Liver (tissue), 9 donors: Measurements from ENCODE around the gene LMF2. TPM values are rescaled to one million over a fixed set of nuclear protein-coding genes. Genes with fewer than 3 reads are reported as not detected.

Experiments used
- DNase-seq: peaks from one replicate; pipeline ENCODE4 v3.0.0-alpha.2; 2017; ENCODE audit warnings: low spot score
- H3K27ac ChIP-seq, 2 donors: one replicate each; pipeline ENCODE4 v1.7.0; 2013; ENCODE audit warnings: inconsistent platforms in 2 of 2, low read length in 2 of 2, control low read depth in 1 of 2, low read depth in 1 of 2, mild to moderate bottlenecking in 1 of 2
- H3K27me3 ChIP-seq, 4 donors: one replicate each; pipeline versions ENCODE4 v1.6.1 to v1.7.0; 2013; ENCODE audit warnings: low read length in 3 of 4, inconsistent platforms in 1 of 4, mild to moderate bottlenecking in 1 of 4, moderate library complexity in 1 of 4; ENCODE audit not compliant: control insufficient read depth in 4 of 4, insufficient read depth in 4 of 4
- H3K36me3 ChIP-seq, 4 donors: one replicate each; pipeline versions ENCODE4 v1.6.1 to v1.7.0; 2013; ENCODE audit warnings: low read length in 3 of 4, mild to moderate bottlenecking in 3 of 4, low read depth in 1 of 4, moderate library complexity in 1 of 4; ENCODE audit not compliant: control insufficient read depth in 4 of 4, insufficient read depth in 3 of 4
- H3K4me1 ChIP-seq, 4 donors: one replicate each; pipeline versions ENCODE4 v1.6.1 to v1.7.0; 2013; ENCODE audit warnings: low read length in 3 of 4, mild to moderate bottlenecking in 3 of 4, moderate library complexity in 1 of 4; ENCODE audit not compliant: control insufficient read depth in 4 of 4, insufficient read depth in 4 of 4
- H3K4me3 ChIP-seq, 3 donors: one replicate each; pipeline versions ENCODE4 v1.6.1 to v1.7.0; 2013; ENCODE audit warnings: low read length in 3 of 3, control low read depth in 1 of 3, low read depth in 1 of 3, mild to moderate bottlenecking in 1 of 3
- H3K9ac ChIP-seq, 2 donors: one replicate each; pipeline ENCODE4 v1.7.0; 2013; ENCODE audit warnings: low read length in 2 of 2, mild to moderate bottlenecking in 2 of 2, moderate library complexity in 2 of 2, control low read depth in 1 of 2, low read depth in 1 of 2
- H3K9me3 ChIP-seq, 4 donors: one replicate each; pipeline versions ENCODE4 v1.6.1 to v1.7.0; 2013; ENCODE audit warnings: low read length in 3 of 4; ENCODE audit not compliant: control insufficient read depth in 4 of 4
- EGR1 ChIP-seq, 2 donors: IDR thresholded peaks; 2 replicates each; pipeline ENCODE4 v1.6.1; 2016 to 2018; ENCODE audit warnings: antibody characterized with exemption in 2 of 2, low read depth in 2 of 2
- FOXA1 ChIP-seq: IDR thresholded peaks from 2 replicates; pipeline ENCODE4 v1.6.1; 2016; ENCODE audit warnings: antibody characterized with exemption
- FOXA2 ChIP-seq: IDR thresholded peaks from 2 replicates; pipeline ENCODE4 v1.6.1; 2016; ENCODE audit warnings: antibody characterized with exemption
- GABPA ChIP-seq, 2 donors: IDR thresholded peaks in 1 of 2; conservative IDR thresholded peaks in 1 of 2; 2 replicates each; pipeline ENCODE4 v1.6.1; 2016; ENCODE audit warnings: antibody characterized with exemption in 2 of 2, mild to moderate bottlenecking in 1 of 2, moderate library complexity in 1 of 2
- HNF4A ChIP-seq, 2 donors: conservative IDR thresholded peaks; 2 replicates each; pipeline ENCODE4 v1.6.1; 2016; ENCODE audit warnings: antibody characterized with exemption in 2 of 2, mild to moderate bottlenecking in 2 of 2
- HNF4G ChIP-seq: IDR thresholded peaks from 2 replicates; pipeline ENCODE4 v1.6.1; 2016; ENCODE audit warnings: antibody characterized with exemption
- JUND ChIP-seq, 2 donors: IDR thresholded peaks; 2 replicates each; pipeline ENCODE4 v1.6.1; 2016; ENCODE audit warnings: antibody characterized with exemption in 2 of 2
- NR2F2 ChIP-seq: IDR thresholded peaks from 2 replicates; pipeline ENCODE4 v1.6.1; 2016; ENCODE audit warnings: antibody characterized with exemption
- RAD21 ChIP-seq, 2 donors: IDR thresholded peaks; 2 replicates each; pipeline ENCODE4 v1.6.1; 2016; ENCODE audit warnings: antibody characterized with exemption in 2 of 2, mild to moderate bottlenecking in 2 of 2
- RXRA ChIP-seq, 2 donors: IDR thresholded peaks; 2 replicates each; pipeline ENCODE4 v1.6.1; 2017 to 2018; ENCODE audit warnings: antibody characterized with exemption in 2 of 2, mild to moderate bottlenecking in 1 of 2
- SP1 ChIP-seq: IDR thresholded peaks from 2 replicates; pipeline ENCODE4 v1.6.1; 2018; ENCODE audit warnings: antibody characterized with exemption, mild to moderate bottlenecking
- TAF1 ChIP-seq: conservative IDR thresholded peaks from 2 replicates; pipeline ENCODE4 v1.6.1; 2016; ENCODE audit warnings: antibody characterized with exemption, mild to moderate bottlenecking
- YY1 ChIP-seq: IDR thresholded peaks from 2 replicates; pipeline ENCODE4 v1.6.1; 2016; ENCODE audit warnings: antibody characterized with exemption, mild to moderate bottlenecking
- WGBS: extraction: QIAGEN DNeasy Blood & Tissue Kit; methylation state at CpG from one replicate; pipeline ENCODE4 v1.1.7; 2013; 5-methylcytosine and 5-hydroxymethylcytosine counted together
- polyA plus RNA-seq, 2 donors: library from polyadenylated mRNA; stranded (reverse) in 1 of 2; unstranded in 1 of 2; fragments of 200-250 nt in 1 of 2; fragments of >200 nt in 1 of 2; fragmentation: Nextera tagmentation in 1 of 2; extraction: Ambion mirVana in 1 of 2; gene quantifications; one replicate each; pipeline versions ENCODE4 v1.2.1 to v1.2.3, GENCODE V29; 2013 to 2015
- total RNA-seq, 2 donors: library from RNA; depleted of rRNA; stranded (reverse); fragments of >200 nt; gene quantifications; one replicate each; pipeline ENCODE4 v1.2.3, GENCODE V29; 2014
- TF ChIP-seq, protein P1 (sequence below): IDR thresholded peaks from 2 replicates; pipeline ENCODE4 v1.6.1; 2016; ENCODE audit warnings: antibody characterized with exemption
- TF ChIP-seq, protein P2 (sequence below): IDR thresholded peaks from 2 replicates; pipeline ENCODE4 v1.6.1; 2016; ENCODE audit warnings: antibody characterized with exemption
- TF ChIP-seq, protein P3 (sequence below): IDR thresholded peaks from 2 replicates; pipeline ENCODE4 v1.6.1; 2016; ENCODE audit warnings: antibody characterized with exemption, mild to moderate bottlenecking
- TF ChIP-seq, protein P4 (sequence below): IDR thresholded peaks from 2 replicates; pipeline ENCODE4 v1.6.1; 2016; ENCODE audit warnings: antibody characterized with exemption
- TF ChIP-seq, protein P5 (sequence below): fragments of 150-350 bp; IDR thresholded peaks from 2 replicates; pipeline ENCODE4 v1.5.1; 2017; ENCODE audit warnings: improper control_type of control experiment, low read depth, low read length; ENCODE audit not compliant: missing input control
- donor health status: healthy.
- donor health status: healthy.
- donor health status: healthy.
- donor health status: healthy.
- donor health status: healthy.

The LMF2 gene
- total and polyA plus RNA-seq, 4 donors: 16.7 to 35.6 (median 25.9) TPM

DNA sequence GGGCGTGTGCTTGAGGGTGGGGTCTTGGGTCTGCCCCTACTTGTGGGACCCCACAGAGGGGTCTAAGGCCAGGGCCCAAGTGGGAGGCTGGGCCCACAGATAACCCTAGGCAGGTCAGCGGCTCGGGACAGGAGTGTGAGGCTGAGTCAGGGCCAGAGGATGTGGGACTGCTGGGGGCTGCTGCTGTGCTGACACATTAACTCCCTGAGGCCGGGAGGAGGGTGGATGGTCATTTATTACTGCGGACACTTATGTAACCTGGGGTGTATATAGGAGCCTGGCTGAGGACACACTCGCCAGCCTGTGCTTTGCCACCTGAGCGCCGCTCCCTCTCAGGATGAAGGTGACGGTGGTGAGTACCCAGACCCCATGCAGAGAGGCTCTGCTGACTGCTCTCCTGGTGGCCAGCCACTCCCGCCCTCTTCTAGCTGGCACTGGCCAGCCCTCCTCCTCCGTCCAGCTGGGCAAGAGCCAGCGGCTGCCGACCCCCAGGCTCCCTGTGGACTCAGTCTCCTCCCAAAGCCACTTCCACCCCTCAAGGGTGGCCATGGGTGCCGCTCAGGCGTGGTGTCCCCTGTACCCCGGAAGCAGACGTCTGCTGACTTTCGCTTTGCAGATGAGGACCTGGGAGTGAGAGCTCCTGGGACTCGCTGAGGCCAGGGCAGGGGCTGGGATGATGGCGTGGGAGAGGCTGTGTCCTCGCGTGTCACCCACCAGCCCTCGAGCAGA, 20.8 kb downstream of the LMF2 start, which contains the start of gene MIOX:
MIOX (plus strand) TSS at position 299 of the 729 bp plus-strand sequence; CDS start at position 338, 39 bp downstream.
- TF ChIP-seq EGR1 (IDR thresholded peaks at IDR 0.05; ENCODE audit: low read depth in 2 of 2): no peak
- no peak for TF ChIP-seq GABPA (IDR thresholded peaks at IDR 0.05 in 1 of 2, conservative IDR thresholded peaks at IDR 0.05 in 1 of 2)
- TF ChIP-seq, protein P1, sequence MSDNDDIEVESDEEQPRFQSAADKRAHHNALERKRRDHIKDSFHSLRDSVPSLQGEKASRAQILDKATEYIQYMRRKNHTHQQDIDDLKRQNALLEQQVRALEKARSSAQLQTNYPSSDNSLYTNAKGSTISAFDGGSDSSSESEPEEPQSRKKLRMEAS: no peak
- TF ChIP-seq RXRA (IDR thresholded peaks at IDR 0.05): no peak
- TF ChIP-seq, protein P2, sequence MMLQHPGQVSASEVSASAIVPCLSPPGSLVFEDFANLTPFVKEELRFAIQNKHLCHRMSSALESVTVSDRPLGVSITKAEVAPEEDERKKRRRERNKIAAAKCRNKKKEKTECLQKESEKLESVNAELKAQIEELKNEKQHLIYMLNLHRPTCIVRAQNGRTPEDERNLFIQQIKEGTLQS: no peak
- TF ChIP-seq SP1: no peak
- TF ChIP-seq HNF4G: no peak
- TF ChIP-seq JUND (IDR thresholded peaks at IDR 0.05): no peak
- TF ChIP-seq YY1: no peak
- no peak for TF ChIP-seq FOXA1
- TF ChIP-seq, protein P3, sequence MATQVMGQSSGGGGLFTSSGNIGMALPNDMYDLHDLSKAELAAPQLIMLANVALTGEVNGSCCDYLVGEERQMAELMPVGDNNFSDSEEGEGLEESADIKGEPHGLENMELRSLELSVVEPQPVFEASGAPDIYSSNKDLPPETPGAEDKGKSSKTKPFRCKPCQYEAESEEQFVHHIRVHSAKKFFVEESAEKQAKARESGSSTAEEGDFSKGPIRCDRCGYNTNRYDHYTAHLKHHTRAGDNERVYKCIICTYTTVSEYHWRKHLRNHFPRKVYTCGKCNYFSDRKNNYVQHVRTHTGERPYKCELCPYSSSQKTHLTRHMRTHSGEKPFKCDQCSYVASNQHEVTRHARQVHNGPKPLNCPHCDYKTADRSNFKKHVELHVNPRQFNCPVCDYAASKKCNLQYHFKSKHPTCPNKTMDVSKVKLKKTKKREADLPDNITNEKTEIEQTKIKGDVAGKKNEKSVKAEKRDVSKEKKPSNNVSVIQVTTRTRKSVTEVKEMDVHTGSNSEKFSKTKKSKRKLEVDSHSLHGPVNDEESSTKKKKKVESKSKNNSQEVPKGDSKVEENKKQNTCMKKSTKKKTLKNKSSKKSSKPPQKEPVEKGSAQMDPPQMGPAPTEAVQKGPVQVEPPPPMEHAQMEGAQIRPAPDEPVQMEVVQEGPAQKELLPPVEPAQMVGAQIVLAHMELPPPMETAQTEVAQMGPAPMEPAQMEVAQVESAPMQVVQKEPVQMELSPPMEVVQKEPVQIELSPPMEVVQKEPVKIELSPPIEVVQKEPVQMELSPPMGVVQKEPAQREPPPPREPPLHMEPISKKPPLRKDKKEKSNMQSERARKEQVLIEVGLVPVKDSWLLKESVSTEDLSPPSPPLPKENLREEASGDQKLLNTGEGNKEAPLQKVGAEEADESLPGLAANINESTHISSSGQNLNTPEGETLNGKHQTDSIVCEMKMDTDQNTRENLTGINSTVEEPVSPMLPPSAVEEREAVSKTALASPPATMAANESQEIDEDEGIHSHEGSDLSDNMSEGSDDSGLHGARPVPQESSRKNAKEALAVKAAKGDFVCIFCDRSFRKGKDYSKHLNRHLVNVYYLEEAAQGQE: no peak
- TF ChIP-seq RAD21 (IDR thresholded peaks at IDR 0.05): no peak
- TF ChIP-seq, protein P4, sequence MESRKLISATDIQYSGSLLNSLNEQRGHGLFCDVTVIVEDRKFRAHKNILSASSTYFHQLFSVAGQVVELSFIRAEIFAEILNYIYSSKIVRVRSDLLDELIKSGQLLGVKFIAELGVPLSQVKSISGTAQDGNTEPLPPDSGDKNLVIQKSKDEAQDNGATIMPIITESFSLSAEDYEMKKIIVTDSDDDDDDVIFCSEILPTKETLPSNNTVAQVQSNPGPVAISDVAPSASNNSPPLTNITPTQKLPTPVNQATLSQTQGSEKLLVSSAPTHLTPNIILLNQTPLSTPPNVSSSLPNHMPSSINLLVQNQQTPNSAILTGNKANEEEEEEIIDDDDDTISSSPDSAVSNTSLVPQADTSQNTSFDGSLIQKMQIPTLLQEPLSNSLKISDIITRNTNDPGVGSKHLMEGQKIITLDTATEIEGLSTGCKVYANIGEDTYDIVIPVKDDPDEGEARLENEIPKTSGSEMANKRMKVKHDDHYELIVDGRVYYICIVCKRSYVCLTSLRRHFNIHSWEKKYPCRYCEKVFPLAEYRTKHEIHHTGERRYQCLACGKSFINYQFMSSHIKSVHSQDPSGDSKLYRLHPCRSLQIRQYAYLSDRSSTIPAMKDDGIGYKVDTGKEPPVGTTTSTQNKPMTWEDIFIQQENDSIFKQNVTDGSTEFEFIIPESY: no peak
- TF ChIP-seq, protein P5, sequence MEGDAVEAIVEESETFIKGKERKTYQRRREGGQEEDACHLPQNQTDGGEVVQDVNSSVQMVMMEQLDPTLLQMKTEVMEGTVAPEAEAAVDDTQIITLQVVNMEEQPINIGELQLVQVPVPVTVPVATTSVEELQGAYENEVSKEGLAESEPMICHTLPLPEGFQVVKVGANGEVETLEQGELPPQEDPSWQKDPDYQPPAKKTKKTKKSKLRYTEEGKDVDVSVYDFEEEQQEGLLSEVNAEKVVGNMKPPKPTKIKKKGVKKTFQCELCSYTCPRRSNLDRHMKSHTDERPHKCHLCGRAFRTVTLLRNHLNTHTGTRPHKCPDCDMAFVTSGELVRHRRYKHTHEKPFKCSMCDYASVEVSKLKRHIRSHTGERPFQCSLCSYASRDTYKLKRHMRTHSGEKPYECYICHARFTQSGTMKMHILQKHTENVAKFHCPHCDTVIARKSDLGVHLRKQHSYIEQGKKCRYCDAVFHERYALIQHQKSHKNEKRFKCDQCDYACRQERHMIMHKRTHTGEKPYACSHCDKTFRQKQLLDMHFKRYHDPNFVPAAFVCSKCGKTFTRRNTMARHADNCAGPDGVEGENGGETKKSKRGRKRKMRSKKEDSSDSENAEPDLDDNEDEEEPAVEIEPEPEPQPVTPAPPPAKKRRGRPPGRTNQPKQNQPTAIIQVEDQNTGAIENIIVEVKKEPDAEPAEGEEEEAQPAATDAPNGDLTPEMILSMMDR: no peak
- TF ChIP-seq FOXA2: no peak
- TF ChIP-seq HNF4A (conservative IDR thresholded peaks at IDR 0.05): no peak
- TF ChIP-seq NR2F2: no peak
- TF ChIP-seq TAF1: no peak
- Histone ChIP-seq H3K4me1 (peaks cover 0 to 21% (median 8%) of the 10 kb centered on the region in 4 donors), H3K27me3 (no peaks in the 10 kb centered on the region), H3K27ac (no peak within 1 kb of the TSS), H3K9me3 (no peaks in the 10 kb centered on the region), H3K4me3 (no peak within 1 kb of the TSS), H3K36me3 (no peaks in the 10 kb centered on the region), H3K9ac (no peak within 1 kb of the TSS)
- no peak for DNase-seq
- WGBS: 76% methylated on average over 23 of the region's 23 CpGs
